T-helper 1 cell treated with Interleukin-12 subunit alpha and Interleukin-12 subunit beta and Interleukin-4 antibody, amounts not matched to agents 30 μg/mL and 1 μg/mL, for 36 hours (primary cell): ENCODE results near the gene GIMAP4.
"Not testable (repeated sequence)": the region's sequence is repeated elsewhere in the genome, so short reads cannot be mapped to it uniquely, and the experiment has no call there.

ENCODE experiments used
- H3K27ac Mint-ChIP-seq: one replicate; pipeline ENCODE4 v1.8.0; 2021; ENCODE audit warnings: mild to moderate bottlenecking, mixed read lengths
- H3K27me3 Mint-ChIP-seq: one replicate; pipeline ENCODE4 v1.8.0; 2021; ENCODE audit warnings: low read depth, mixed read lengths
- H3K36me3 Mint-ChIP-seq: one replicate; pipeline ENCODE4 v1.8.0; 2021; ENCODE audit warnings: low read depth, mixed read lengths
- H3K4me1 Mint-ChIP-seq: one replicate; pipeline ENCODE4 v1.8.0; 2021; ENCODE audit warnings: low read depth, mixed read lengths
- H3K4me3 Mint-ChIP-seq: one replicate; pipeline ENCODE4 v1.8.0; 2021; ENCODE audit warnings: mild to moderate bottlenecking, moderate library complexity, mixed read lengths
- H3K9me3 Mint-ChIP-seq: one replicate; pipeline ENCODE4 v1.8.0; 2021; ENCODE audit warnings: mixed read lengths

GIMAP4 gene

DNA sequence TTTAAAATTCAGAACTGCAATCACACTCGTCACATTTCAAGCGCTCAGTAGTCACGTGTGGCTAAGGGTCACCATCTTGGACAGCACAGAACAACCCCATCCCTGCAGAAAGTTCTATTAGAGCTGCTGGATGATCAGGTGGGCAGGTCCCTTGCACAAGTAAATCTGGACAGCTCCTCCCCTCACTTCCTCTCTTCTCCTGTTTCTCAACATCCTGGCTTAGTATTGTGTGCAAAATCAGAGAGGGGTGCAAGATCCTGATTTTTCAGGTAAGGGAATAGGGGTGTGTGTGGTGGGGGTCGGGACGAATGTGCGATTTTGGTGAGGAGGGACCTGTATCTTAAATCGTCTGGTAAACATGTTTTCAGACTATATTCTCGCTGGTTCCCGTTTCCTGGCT is at the start of gene GIMAP4:
Gene GIMAP4 (plus strand): TSS at position 222 of the 400 bp plus-strand sequence. CDS start 2,512 bp downstream, outside the sequence.
- H3K36me3 Mint-ChIP-seq: peaks cover 61% of the 10 kb centered on the region
- H3K9me3 Mint-ChIP-seq: peaks cover 15% of the 10 kb centered on the region
- H3K4me1 Mint-ChIP-seq: peaks cover 59% of the 10 kb centered on the region
- no peaks in the 10 kb centered on the region for H3K27me3 Mint-ChIP-seq
- peak within 1 kb of the TSS; percentile 99 for H3K4me3 Mint-ChIP-seq
- H3K27ac Mint-ChIP-seq: peak within 1 kb of the TSS; percentile 97

DNA sequence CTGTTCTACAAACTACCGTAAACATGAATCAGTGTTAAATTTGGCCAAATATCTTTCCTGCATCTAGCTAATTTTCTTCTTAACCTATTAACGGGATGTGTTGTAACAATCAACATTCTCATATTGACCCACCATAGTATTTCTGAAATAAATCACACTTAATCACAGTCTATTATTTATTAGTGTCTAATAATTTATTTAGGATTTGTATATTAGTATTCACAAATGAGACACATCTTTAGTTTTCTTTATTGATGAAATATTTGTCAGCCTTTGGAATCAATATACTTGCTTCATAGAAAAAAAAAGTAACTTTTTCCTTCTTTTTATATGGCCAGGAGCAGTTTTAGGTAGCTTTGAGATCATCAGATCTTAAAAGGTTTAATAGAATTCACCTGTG is 47.9 kb upstream of the GIMAP4 start:
- H3K4me3 Mint-ChIP-seq: peak overlapping the region; percentile 100
- H3K27me3 Mint-ChIP-seq: no peaks in the 10 kb centered on the region
- peaks cover 29% of the 10 kb centered on the region for H3K4me1 Mint-ChIP-seq
- no peaks in the 10 kb centered on the region for H3K9me3 Mint-ChIP-seq
- H3K36me3 Mint-ChIP-seq: peaks cover 67% of the 10 kb centered on the region
- H3K27ac Mint-ChIP-seq: peak overlapping the region; percentile 90

DNA sequence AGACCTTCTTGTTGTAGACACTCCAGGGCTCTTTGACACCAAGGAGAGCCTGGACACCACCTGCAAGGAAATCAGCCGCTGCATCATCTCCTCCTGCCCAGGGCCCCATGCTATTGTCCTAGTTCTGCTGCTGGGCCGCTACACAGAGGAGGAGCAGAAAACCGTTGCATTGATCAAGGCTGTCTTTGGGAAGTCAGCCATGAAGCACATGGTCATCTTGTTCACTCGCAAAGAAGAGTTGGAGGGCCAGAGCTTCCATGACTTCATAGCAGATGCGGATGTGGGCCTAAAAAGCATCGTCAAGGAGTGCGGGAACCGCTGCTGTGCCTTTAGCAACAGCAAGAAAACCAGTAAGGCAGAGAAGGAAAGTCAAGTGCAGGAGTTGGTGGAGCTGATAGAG is 47.0 kb upstream of the GIMAP4 start:
- peaks cover 33% of the 10 kb centered on the region for H3K4me1 Mint-ChIP-seq
- H3K27me3 Mint-ChIP-seq: no peaks in the 10 kb centered on the region
- peak overlapping the region; percentile 100 for H3K4me3 Mint-ChIP-seq
- peak overlapping the region; percentile 85 for H3K27ac Mint-ChIP-seq
- peaks cover 6% of the 10 kb centered on the region for H3K9me3 Mint-ChIP-seq
- H3K36me3 Mint-ChIP-seq: peaks cover 67% of the 10 kb centered on the region

DNA sequence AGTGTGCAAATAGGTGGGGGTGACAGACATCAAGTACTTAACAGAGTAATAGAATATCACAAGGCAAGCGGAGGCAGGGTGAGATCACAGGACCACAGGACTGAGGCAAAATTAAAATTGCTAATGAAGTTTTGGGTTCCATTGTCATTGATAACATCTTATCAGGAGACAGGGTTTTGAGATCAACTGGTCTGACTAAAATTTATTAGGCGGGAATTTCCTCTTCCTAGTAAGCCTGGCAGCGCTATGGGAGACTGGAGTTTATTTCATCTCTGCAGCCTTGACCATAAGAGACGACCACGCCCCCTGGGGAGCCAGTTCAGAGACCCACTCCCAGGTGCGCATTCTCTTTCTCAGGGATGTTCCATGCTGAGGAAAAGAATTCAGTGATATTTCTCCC is 44.3 kb upstream of the GIMAP4 start:
- H3K9me3 Mint-ChIP-seq: peaks cover 29% of the 10 kb centered on the region
- H3K27ac Mint-ChIP-seq: peak overlapping the region; percentile 79
- peaks cover 42% of the 10 kb centered on the region for H3K4me1 Mint-ChIP-seq
- peak overlapping the region; percentile 84 for H3K4me3 Mint-ChIP-seq
- H3K27me3 Mint-ChIP-seq: not testable (repeated sequence)
- peaks cover 71% of the 10 kb centered on the region for H3K36me3 Mint-ChIP-seq

DNA sequence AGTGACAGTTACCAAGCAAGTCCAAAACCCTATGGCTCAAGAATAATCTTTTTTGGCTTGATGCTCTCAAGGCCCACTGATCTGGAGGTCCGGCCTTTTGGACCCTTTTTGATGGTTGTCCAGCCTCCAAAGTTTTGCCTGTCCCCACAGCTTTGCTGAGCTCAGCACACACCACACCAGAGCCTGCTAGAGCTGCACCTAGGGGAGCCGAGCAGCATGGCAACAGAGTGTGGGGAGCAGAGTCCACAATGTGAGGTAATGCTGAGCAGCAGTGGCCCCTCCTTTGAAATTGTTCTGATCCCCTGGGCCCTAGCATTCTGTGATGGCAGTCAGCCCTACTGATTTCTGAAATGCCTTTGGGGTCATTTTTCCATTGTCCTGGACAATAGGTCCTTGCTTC is 43.2 kb upstream of the GIMAP4 start:
- Mint-ChIP-seq H3K27ac (peak overlapping the region; percentile 37), H3K4me1 (peaks cover 40% of the 10 kb centered on the region), H3K9me3 (peaks cover 40% of the 10 kb centered on the region), H3K4me3 (no peak overlapping the region), H3K27me3 (no peaks in the 10 kb centered on the region), H3K36me3 (peaks cover 71% of the 10 kb centered on the region)

DNA sequence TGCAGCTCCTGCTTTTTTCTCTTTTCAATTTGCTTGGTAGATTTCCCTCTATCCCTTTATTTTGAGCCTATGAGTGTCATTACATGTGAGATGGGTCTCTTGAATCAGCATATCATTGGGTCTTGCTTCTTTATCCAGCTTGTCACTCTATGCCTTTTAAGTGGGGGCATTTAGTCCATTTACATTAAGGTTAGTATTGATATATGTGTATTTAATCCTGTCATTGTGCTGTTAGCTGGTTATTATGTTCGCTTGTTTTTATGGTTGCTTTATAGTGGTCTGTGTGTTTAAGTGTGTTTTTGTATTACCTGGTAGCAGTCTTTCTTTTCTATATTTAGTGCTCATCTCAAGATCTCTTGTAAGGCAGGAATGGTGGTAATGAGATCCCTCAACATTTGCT is 35.5 kb upstream of the GIMAP4 start:
- Mint-ChIP-seq H3K4me3 (no peak overlapping the region), H3K9me3 (peaks cover 78% of the 10 kb centered on the region), H3K27me3 (no peaks in the 10 kb centered on the region), H3K36me3 (peaks cover 72% of the 10 kb centered on the region), H3K27ac (no peak overlapping the region), H3K4me1 (peaks cover 13% of the 10 kb centered on the region)

DNA sequence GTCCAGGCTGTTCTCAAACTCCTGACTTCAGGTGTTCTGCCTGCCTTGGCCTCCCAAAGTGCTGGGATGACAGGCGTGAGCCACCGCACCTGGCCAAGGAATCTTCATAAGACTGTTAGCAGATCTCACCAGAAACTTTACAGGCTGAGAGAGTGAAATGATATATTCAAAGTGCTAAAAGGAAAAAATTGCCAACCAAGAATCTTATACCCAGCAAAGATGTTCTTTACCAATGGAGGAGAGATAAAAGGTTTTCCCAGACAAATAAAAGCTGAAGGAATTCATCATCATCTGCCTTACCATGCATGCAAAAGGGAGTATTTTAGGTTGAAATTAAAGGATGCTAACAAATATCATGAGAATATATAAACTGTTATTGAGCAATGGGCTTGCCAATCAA is 28.9 kb upstream of the GIMAP4 start:
- no peak overlapping the region for H3K27ac Mint-ChIP-seq
- peaks cover 6% of the 10 kb centered on the region for H3K4me1 Mint-ChIP-seq
- no peak overlapping the region for H3K4me3 Mint-ChIP-seq
- peaks cover 82% of the 10 kb centered on the region for H3K9me3 Mint-ChIP-seq
- H3K27me3 Mint-ChIP-seq: no peaks in the 10 kb centered on the region
- peaks cover 75% of the 10 kb centered on the region for H3K36me3 Mint-ChIP-seq

DNA sequence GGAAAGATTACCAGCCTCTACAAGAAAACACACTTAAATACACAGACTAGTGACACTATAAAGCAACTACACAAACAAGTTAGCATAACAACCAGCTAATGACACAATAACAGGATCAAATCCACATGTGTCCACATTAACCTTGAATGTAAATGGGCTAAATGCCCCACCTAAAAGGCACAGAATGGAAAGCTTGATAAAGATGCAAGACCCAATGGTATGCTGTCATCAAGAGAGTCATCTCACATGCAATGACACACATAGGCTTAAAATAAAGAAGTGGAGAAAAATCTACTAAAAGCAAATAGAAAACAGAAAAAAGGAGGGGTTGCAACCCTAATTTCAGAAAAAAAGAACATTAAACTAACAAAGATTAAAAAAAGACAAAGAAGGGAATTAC is 14.0 kb upstream of the GIMAP4 start:
- no peaks in the 10 kb centered on the region for H3K27me3 Mint-ChIP-seq
- peaks cover 52% of the 10 kb centered on the region for H3K4me1 Mint-ChIP-seq
- H3K4me3 Mint-ChIP-seq: peak overlapping the region; percentile 41
- H3K27ac Mint-ChIP-seq: peak overlapping the region; percentile 46
- peaks cover 69% of the 10 kb centered on the region for H3K36me3 Mint-ChIP-seq
- peaks cover 64% of the 10 kb centered on the region for H3K9me3 Mint-ChIP-seq

DNA sequence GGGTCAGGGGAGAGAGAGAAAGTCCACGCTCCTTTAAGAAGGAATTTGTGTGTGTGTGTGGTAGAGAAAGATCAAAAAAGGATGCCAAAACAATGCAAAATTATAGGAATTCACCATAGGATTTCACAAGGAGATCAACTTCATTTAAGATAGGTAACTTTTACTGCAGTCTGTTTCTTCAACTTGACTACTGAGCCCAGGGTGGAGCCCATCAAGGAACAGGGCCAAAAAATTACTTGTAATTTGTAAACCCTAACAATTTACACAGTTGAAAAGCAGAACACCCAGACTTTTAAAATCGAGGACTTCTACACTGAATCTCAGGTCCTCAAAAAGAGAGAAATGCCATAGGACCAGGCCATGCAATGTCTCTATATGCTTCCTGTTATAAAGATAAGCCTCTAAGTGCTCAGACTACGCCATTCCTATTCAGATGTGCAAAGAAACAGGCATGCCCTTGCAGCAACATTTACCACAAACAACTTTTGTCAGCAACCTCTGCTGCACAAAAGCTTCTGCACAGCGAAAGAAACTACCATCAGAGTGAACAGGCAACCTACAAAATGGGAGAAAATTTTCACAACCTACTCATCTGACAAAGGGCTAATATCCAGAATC is 10.6 kb upstream of the GIMAP4 start:
- Mint-ChIP-seq H3K27ac (peak overlapping the region; percentile 95), H3K9me3 (peaks cover 73% of the 10 kb centered on the region), H3K4me3 (peak overlapping the region; percentile 69), H3K4me1 (peaks cover 54% of the 10 kb centered on the region), H3K36me3 (peaks cover 73% of the 10 kb centered on the region), H3K27me3 (no peaks in the 10 kb centered on the region)

DNA sequence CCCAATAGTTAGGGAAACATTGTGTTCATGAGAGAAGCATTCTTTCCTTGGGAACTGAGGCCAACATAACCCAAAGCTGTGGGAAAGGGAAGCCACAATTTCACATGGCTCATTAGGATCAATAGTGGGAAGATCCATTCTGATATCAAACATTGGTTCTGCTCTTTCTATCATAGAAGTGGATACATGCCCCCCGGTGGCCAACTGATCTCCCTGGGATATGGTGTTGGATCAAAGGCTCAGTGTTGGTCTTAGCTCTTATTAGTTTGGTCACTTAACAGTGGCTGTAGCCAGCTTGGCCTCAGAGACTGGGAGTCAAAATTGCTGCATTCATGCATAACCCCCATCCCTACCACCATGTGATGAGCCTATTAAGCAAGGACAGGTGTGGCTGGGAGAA is 6.7 kb upstream of the GIMAP4 start:
- Mint-ChIP-seq H3K36me3 (peaks cover 51% of the 10 kb centered on the region), H3K4me1 (peaks cover 54% of the 10 kb centered on the region), H3K27me3 (no peaks in the 10 kb centered on the region), H3K27ac (peak overlapping the region; percentile 55), H3K9me3 (peaks cover 51% of the 10 kb centered on the region), H3K4me3 (no peak overlapping the region)

DNA sequence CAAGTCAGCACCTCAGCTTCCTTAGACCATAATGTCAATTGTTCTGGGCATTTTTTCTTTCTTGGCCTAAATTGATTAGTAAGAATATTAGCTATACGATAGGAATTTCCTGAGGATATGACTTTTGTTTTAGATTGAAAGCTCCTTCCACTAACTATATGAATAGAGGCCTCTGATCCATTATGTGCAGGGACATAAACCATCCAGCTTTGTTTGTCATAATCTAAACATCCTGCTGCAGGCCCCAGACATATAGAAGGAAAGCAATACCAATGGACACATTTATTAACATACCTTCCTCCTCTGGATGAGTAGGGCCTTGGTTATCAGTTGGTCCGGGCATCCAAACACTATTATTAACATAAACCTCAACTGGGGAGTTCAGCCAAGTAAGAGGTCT is 4.3 kb upstream of the GIMAP4 start:
- Mint-ChIP-seq H3K9me3 (peaks cover 47% of the 10 kb centered on the region), H3K27me3 (no peaks in the 10 kb centered on the region), H3K27ac (peak overlapping the region; percentile 90), H3K4me1 (peaks cover 52% of the 10 kb centered on the region), H3K36me3 (peaks cover 55% of the 10 kb centered on the region), H3K4me3 (peak overlapping the region; percentile 84)

DNA sequence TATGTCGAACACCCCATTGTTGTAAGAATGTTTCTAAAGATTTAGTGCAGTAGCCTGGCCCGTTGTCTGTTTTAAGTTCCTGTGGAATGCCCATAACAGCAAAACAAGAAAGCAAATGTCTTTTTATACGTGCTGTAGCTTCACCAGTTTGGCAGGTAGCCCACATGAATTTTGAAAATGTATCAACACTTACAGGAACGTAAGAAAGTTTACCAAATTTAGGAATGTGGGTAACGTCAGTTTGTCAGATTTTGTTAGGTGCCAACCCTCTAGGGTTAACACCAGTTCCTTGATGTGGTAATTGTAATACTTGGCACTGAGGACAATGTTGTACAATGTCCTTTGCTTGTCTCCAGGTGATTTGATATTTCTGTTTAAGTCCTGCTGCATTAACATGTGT is 3.2 kb upstream of the GIMAP4 start:
- H3K36me3 Mint-ChIP-seq: peaks cover 55% of the 10 kb centered on the region
- H3K27me3 Mint-ChIP-seq: no peaks in the 10 kb centered on the region
- peaks cover 38% of the 10 kb centered on the region for H3K9me3 Mint-ChIP-seq
- H3K27ac Mint-ChIP-seq: peak overlapping the region; percentile 90
- H3K4me1 Mint-ChIP-seq: peaks cover 52% of the 10 kb centered on the region
- peak overlapping the region; percentile 84 for H3K4me3 Mint-ChIP-seq

DNA sequence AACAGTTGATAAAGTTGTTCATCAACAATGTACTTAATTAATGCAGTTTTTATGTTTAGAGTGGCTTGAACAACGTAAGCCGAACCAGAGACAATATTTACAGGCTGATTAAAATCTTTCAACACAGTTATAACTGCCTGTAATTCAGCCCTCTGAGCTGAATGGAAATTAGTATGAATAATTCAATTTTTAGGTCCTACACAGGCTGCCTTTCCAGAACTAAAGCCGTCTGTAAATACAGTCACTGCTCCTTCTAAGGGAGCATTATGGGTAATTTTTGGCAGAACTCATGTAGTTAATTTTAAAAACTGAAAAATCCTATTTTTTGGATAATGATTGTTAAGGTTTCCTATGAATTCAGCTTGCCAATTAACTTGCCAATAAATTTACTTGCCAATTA is 2.6 kb upstream of the GIMAP4 start:
- Mint-ChIP-seq H3K4me3 (peak overlapping the region; percentile 84), H3K36me3 (peaks cover 59% of the 10 kb centered on the region), H3K27ac (peak overlapping the region; percentile 90), H3K27me3 (no peaks in the 10 kb centered on the region), H3K4me1 (peaks cover 58% of the 10 kb centered on the region), H3K9me3 (peaks cover 35% of the 10 kb centered on the region)

DNA sequence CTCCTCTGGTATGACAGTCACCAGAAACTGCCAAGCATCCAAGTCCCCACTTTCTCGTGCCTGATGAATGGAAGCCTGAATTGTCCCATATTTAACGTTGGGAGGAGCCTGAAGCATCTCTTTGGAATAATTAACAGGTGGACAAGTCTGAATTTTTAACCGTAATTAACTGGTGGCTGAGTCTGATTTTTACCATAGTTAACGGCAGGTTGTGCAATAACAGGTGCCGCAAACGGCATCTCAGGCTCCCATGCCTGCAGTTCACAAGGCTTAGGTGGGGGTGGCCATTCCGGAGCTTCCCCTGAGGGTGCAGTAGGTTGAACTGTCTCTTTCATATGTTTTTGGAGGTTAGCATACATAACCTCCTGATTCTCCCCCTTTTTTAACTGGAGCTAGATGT is 2.0 kb upstream of the GIMAP4 start:
- Mint-ChIP-seq H3K4me1 (peaks cover 59% of the 10 kb centered on the region), H3K9me3 (peaks cover 30% of the 10 kb centered on the region), H3K4me3 (peak overlapping the region; percentile 28), H3K27ac (peak overlapping the region; percentile 16), H3K27me3 (no peaks in the 10 kb centered on the region), H3K36me3 (peaks cover 60% of the 10 kb centered on the region)

DNA sequence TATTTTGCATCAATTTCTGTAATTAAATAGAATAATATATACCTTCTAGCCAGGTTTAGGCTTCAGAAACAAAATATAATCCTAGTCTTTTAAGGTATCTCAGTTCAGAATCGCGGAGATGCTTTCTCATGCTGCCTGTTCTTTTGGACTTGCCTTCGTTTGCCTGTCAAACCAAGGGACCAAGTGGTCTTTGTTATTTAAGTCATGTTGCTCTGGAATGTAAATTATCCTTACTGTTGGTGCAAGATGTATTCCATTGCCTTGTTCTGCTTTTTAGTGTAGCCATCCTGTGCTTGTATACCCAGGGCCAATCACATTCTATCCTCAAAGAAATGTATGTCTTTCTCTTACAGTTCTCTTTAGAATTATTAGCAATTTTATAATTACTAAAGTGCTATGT is 1.1 kb upstream of the GIMAP4 start:
- Mint-ChIP-seq H3K36me3 (peaks cover 60% of the 10 kb centered on the region), H3K27me3 (no peaks in the 10 kb centered on the region), H3K4me1 (peaks cover 62% of the 10 kb centered on the region), H3K27ac (peak overlapping the region; percentile 97), H3K9me3 (peaks cover 21% of the 10 kb centered on the region), H3K4me3 (peak overlapping the region; percentile 99)
